ENCODE data around the gene TANC2.
"Not testable (repeated sequence)": the region's sequence is repeated elsewhere in the genome, so short reads cannot be mapped to it uniquely, and the experiment has no call there.

TANC2 gene

GRCh38 chr17:62965174-62965685 lies 805 bp upstream of the TANC2 start:
- no peak for DNase-seq

- peak; percentile 2 for DNase-seq
Measured at GRCh38 chr17:62966426-62967204, 580 bp downstream of the TANC2 start.

GRCh38 chr17:62967205-62967529 lies 1.1 kb downstream of the TANC2 start:
- no peak for DNase-seq

GRCh38 chr17:62968445-62968923 lies 2.4 kb downstream of the TANC2 start:
- DNase-seq: peak; percentile 83

GRCh38 chr17:62970610-62971009 lies 4.6 kb downstream of the TANC2 start:
- DNase-seq: no peak

- DNase-seq: no peak
Measured at GRCh38 chr17:62971853-62972252, 5.8 kb downstream of the TANC2 start.

GRCh38 chr17:62974788-62975187 lies 8.8 kb downstream of the TANC2 start:
- no peak for DNase-seq

GRCh38 chr17:62975206-62975605 lies 9.2 kb downstream of the TANC2 start:
- no peak for DNase-seq

- DNase-seq: not testable (repeated sequence)
Measured at GRCh38 chr17:62976643-62977231, 10.7 kb downstream of the TANC2 start.

GRCh38 chr17:62980842-62981241 lies 14.8 kb downstream of the TANC2 start:
- no peak for DNase-seq

GRCh38 chr17:62981933-62982332 lies 15.9 kb downstream of the TANC2 start:
- DNase-seq: no peak

GRCh38 chr17:62984801-62985200 lies 18.8 kb downstream of the TANC2 start:
- no peak for DNase-seq

- DNase-seq: no peak
Measured at GRCh38 chr17:62986549-62986948, 20.5 kb downstream of the TANC2 start.

GRCh38 chr17:62987136-62987535 lies 21.1 kb downstream of the TANC2 start:
- no peak for DNase-seq

- no peak for DNase-seq
Measured at GRCh38 chr17:62989501-62989900, 23.5 kb downstream of the TANC2 start.

- no peak for DNase-seq
Measured at GRCh38 chr17:62994931-62995330, 28.9 kb downstream of the TANC2 start.

- DNase-seq: peak; percentile 7
Measured at GRCh38 chr17:62995377-62995885, 29.4 kb downstream of the TANC2 start.

- no peak for DNase-seq
Measured at GRCh38 chr17:62996221-62996620, 30.2 kb downstream of the TANC2 start.

- DNase-seq: no peak
Measured at GRCh38 chr17:62998166-62998565, 32.1 kb downstream of the TANC2 start.

- no peak for DNase-seq
Measured at GRCh38 chr17:62998665-62999393, 32.8 kb downstream of the TANC2 start.

- DNase-seq: no peak
Measured at GRCh38 chr17:62999736-63000135, 33.7 kb downstream of the TANC2 start.

GRCh38 chr17:63001689-63002394 lies 35.8 kb downstream of the TANC2 start:
- no peak for DNase-seq

GRCh38 chr17:63002625-63003024 lies 36.6 kb downstream of the TANC2 start:
- no peak for DNase-seq
